Naive thymus-derived CD8-positive, alpha-beta T cell (primary cell): ENCODE results near the gene SMG1. TPM values are rescaled to one million over a fixed set of nuclear protein-coding genes. Genes with fewer than 3 reads are reported as not detected.
"Not testable (repeated sequence)": the region's sequence is repeated elsewhere in the genome, so short reads cannot be mapped to it uniquely, and the experiment has no call there.

Experiments used
- ATAC-seq, 2 donors: fragments of 150-1000 bp; cut with Tn5 transposase in 1 of 2; sonication (Bioruptor Pico), chemical (Tn5 transposase) in 1 of 2; 1 replicate in 1 of 2; 2 replicates in 1 of 2; pipeline ENCODE4 v1.10.0; 2021; ENCODE audit warnings: mild to moderate bottlenecking in 2 of 2, moderate library complexity in 2 of 2
- POLR2A ChIA-PET: fragments of 350-600 bp; sonication (Branson Sonifier 250); formaldehyde crosslinking; loops from one replicate; lab custom pipeline; 2021; ENCODE audit warnings: antibody characterized with exemption; lab: Charles Lee
- DNase-seq, 10 donors: peaks; one replicate each; pipeline versions ENCODE4 v3.0.0 to v3.0.0-alpha.2; 2020 to 2022
- H3K27ac Mint-ChIP-seq, 10 donors: one replicate each; pipeline ENCODE4 v1.8.0; 2020 to 2022; ENCODE audit warnings: mild to moderate bottlenecking in 10 of 10, mixed read lengths in 10 of 10, moderate library complexity in 4 of 10, inconsistent platforms in 1 of 10
- H3K27me3 Mint-ChIP-seq, 5 donors: one replicate each; pipeline ENCODE4 v1.8.0; 2021 to 2022; ENCODE audit warnings: mixed read lengths in 5 of 5
- H3K36me3 Mint-ChIP-seq, 3 donors: one replicate each; pipeline ENCODE4 v1.8.0; 2020 to 2022; ENCODE audit warnings: mixed read lengths in 3 of 3, mild to moderate bottlenecking in 2 of 3, inconsistent platforms in 1 of 3
- H3K4me1 Mint-ChIP-seq, 4 donors: one replicate each; pipeline ENCODE4 v1.8.0; 2021 to 2022; ENCODE audit warnings: mixed read lengths in 4 of 4
- H3K4me3 Mint-ChIP-seq, 10 donors: one replicate each; pipeline ENCODE4 v1.8.0; 2020 to 2022; ENCODE audit warnings: mild to moderate bottlenecking in 10 of 10, mixed read lengths in 10 of 10, moderate library complexity in 6 of 10, inconsistent platforms in 1 of 10
- H3K9me3 Mint-ChIP-seq, 9 donors: one replicate each; pipeline ENCODE4 v1.8.0; 2020 to 2022; ENCODE audit warnings: mixed read lengths in 9 of 9, mild to moderate bottlenecking in 3 of 9, inconsistent platforms in 1 of 9, moderate library complexity in 1 of 9
- polyA plus RNA-seq, 3 donors: library from polyadenylated mRNA; unstranded; fragments of 300-500 nt; fragmentation: Illumina TruSeq; gene quantifications; one replicate each; pipeline ENCODE4 v1.2.3, GENCODE V29; 2021
- total RNA-seq, 8 experiments: library from RNA in 2 of 8; stranded (reverse) in 2 of 8; gene quantifications; one replicate each; pipeline ENCODE4 v1.2.3 and lab custom pipeline; 2021 to 2026

The SMG1 gene
- total and polyA plus RNA-seq, 5 experiments from 2014 or later: 8.4 to 139 (median 16.5) TPM

- DNase-seq, H3K27me3 Mint-ChIP-seq, H3K27ac Mint-ChIP-seq, H3K4me3 Mint-ChIP-seq, POLR2A ChIA-PET, ATAC-seq, H3K9me3 Mint-ChIP-seq, H3K36me3 Mint-ChIP-seq: not testable (repeated sequence)
- peaks cover 3 to 16% (median 11%) of the 10 kb centered on the region in 4 donors for H3K4me1 Mint-ChIP-seq
These were observed 3.9 kb upstream of the SMG1 start for GRCh38 chr16:18930095-18930494.

- Mint-ChIP-seq H3K4me3 (peak overlapping the region in 9 of 10 donors; percentile 36 to 92 (median 47)), H3K27ac (peak overlapping the region in 3 of 10 donors; percentile 9 to 21 (median 19)), H3K4me1 (peaks cover 8 to 31% (median 27%) of the 10 kb centered on the region in 4 donors)
- POLR2A ChIA-PET, DNase-seq, H3K9me3 Mint-ChIP-seq, H3K27me3 Mint-ChIP-seq, ATAC-seq, H3K36me3 Mint-ChIP-seq: not testable (repeated sequence)
These were observed 1.9 kb upstream of the SMG1 start for GRCh38 chr16:18928073-18928472.

- H3K27me3 Mint-ChIP-seq, H3K36me3 Mint-ChIP-seq, H3K9me3 Mint-ChIP-seq: not testable (repeated sequence)
- Mint-ChIP-seq H3K4me1 (peaks cover 11 to 52% (median 44%) of the 10 kb centered on the region in 4 donors), H3K4me3 (peak overlapping the region; percentile 87 to 99 (median 96)), H3K27ac (peak overlapping the region; percentile 63 to 98 (median 94))
- DNase-seq (peak in 9 of 10 donors; percentile 29 to 73 (median 52)), ATAC-seq (peak; percentile 55 to 71)
- POLR2A ChIA-PET: interaction anchor here (0.6 to 2.3 kb wide), 4 partner anchors 21 to 795 kb away, joined by 3 to 10 read pairs (median 4); partner anchors contain the start of genes ARL6IP1 and RPS15A
These were observed 808 bp downstream of the SMG1 start for GRCh38 chr16:18925215-18925985.

GRCh38 chr16:18923935-18924334 is 2.3 kb downstream of the SMG1 start:
- H3K9me3 Mint-ChIP-seq, DNase-seq, POLR2A ChIA-PET, ATAC-seq, H3K27me3 Mint-ChIP-seq: not testable (repeated sequence)
- H3K4me1 Mint-ChIP-seq: peaks cover 12 to 62% (median 55%) of the 10 kb centered on the region in 4 donors
- peak overlapping the region in 8 of 10 donors; percentile 28 to 91 (median 63) for H3K27ac Mint-ChIP-seq
- peak overlapping the region; percentile 50 to 99 (median 93) for H3K4me3 Mint-ChIP-seq
- peaks cover 0 to 16% (median 0%) of the 10 kb centered on the region in 3 donors for H3K36me3 Mint-ChIP-seq

- ATAC-seq, H3K27me3 Mint-ChIP-seq, POLR2A ChIA-PET, H3K9me3 Mint-ChIP-seq: not testable (repeated sequence)
- H3K4me1 Mint-ChIP-seq: peaks cover 16 to 70% (median 63%) of the 10 kb centered on the region in 4 donors
- peak in 1 of 10 donors; percentile 6 for DNase-seq
- H3K36me3 Mint-ChIP-seq: peaks cover 0 to 20% (median 0%) of the 10 kb centered on the region in 3 donors
- H3K4me3 Mint-ChIP-seq: peak overlapping the region; percentile 43 to 99 (median 93)
- H3K27ac Mint-ChIP-seq: peak overlapping the region in 8 of 10 donors; percentile 11 to 77 (median 47)
These were observed 3.1 kb downstream of the SMG1 start for GRCh38 chr16:18923124-18923523.

GRCh38 chr16:18909585-18909984 is 16.6 kb downstream of the SMG1 start:
- Mint-ChIP-seq H3K4me1 (peaks cover 18 to 59% (median 49%) of the 10 kb centered on the region in 4 donors), H3K27ac (peak overlapping the region in 3 of 10 donors; percentile 32 to 62 (median 46)), H3K36me3 (peaks cover 0 to 34% (median 0%) of the 10 kb centered on the region in 3 donors)
- DNase-seq, H3K27me3 Mint-ChIP-seq, H3K4me3 Mint-ChIP-seq, H3K9me3 Mint-ChIP-seq: not testable (repeated sequence)
- peak in 1 of 2 donors; percentile 38 for ATAC-seq
- POLR2A ChIA-PET: interaction anchor here (0.6 kb wide), 1 partner anchor 53 kb away, joined by 3 read pairs; no protein-coding TSS in a partner anchor

GRCh38 chr16:18908716-18909115 is 17.5 kb downstream of the SMG1 start:
- Mint-ChIP-seq H3K27ac (peak overlapping the region in 1 of 10 donors; percentile 20), H3K4me1 (peaks cover 18 to 59% (median 50%) of the 10 kb centered on the region in 4 donors), H3K36me3 (peaks cover 0 to 33% (median 0%) of the 10 kb centered on the region in 3 donors)
- H3K4me3 Mint-ChIP-seq, POLR2A ChIA-PET, H3K27me3 Mint-ChIP-seq, H3K9me3 Mint-ChIP-seq, DNase-seq, ATAC-seq: not testable (repeated sequence)

- POLR2A ChIA-PET, H3K9me3 Mint-ChIP-seq, H3K27me3 Mint-ChIP-seq, ATAC-seq, DNase-seq: not testable (repeated sequence)
- Mint-ChIP-seq H3K27ac (peak overlapping the region in 7 of 10 donors; percentile 40 to 88 (median 59)), H3K4me1 (peaks cover 21 to 70% (median 60%) of the 10 kb centered on the region in 4 donors), H3K36me3 (peaks cover 0 to 25% (median 0%) of the 10 kb centered on the region in 3 donors), H3K4me3 (peak overlapping the region in 3 of 10 donors; percentile 9 to 34 (median 26))
These were observed 23.4 kb downstream of the SMG1 start for GRCh38 chr16:18902778-18903177.

GRCh38 chr16:18902044-18902443 is 24.2 kb downstream of the SMG1 start:
- peak overlapping the region in 5 of 10 donors; percentile 26 to 83 (median 59) for H3K27ac Mint-ChIP-seq
- not testable (repeated sequence) for H3K9me3 Mint-ChIP-seq

GRCh38 chr16:18901194-18901593 is 25.0 kb downstream of the SMG1 start:
- H3K9me3 Mint-ChIP-seq, POLR2A ChIA-PET, ATAC-seq, H3K27me3 Mint-ChIP-seq, H3K4me3 Mint-ChIP-seq, DNase-seq: not testable (repeated sequence)
- Mint-ChIP-seq H3K27ac (peak overlapping the region in 1 of 10 donors; percentile 47), H3K36me3 (peaks cover 0 to 21% (median 0%) of the 10 kb centered on the region in 3 donors), H3K4me1 (peaks cover 16 to 63% (median 48%) of the 10 kb centered on the region in 4 donors)

More at GRCh38 chr16:18902044-18902443, 24.2 kb downstream of the SMG1 start:
- Mint-ChIP-seq H3K4me3 (peak overlapping the region in 1 of 10 donors; percentile 40), H3K4me1 (peaks cover 20 to 68% (median 55%) of the 10 kb centered on the region in 4 donors), H3K36me3 (peaks cover 0 to 21% (median 0%) of the 10 kb centered on the region in 3 donors)
- DNase-seq, ATAC-seq, H3K27me3 Mint-ChIP-seq, POLR2A ChIA-PET: not testable (repeated sequence)

GRCh38 chr16:18884456-18884855 is 41.8 kb downstream of the SMG1 start:
- H3K4me1 Mint-ChIP-seq, DNase-seq, H3K27me3 Mint-ChIP-seq, H3K9me3 Mint-ChIP-seq, ATAC-seq, H3K4me3 Mint-ChIP-seq: not testable (repeated sequence)
- Mint-ChIP-seq H3K36me3 (peaks cover 4 to 74% (median 6%) of the 10 kb centered on the region in 3 donors), H3K27ac (peak overlapping the region in 2 of 10 donors; percentile 29 to 71)
- POLR2A ChIA-PET: interaction anchor here (0.7 kb wide), 1 partner anchor 83 kb away, joined by 3 read pairs; the partner anchor contains the start of gene ARL6IP1

GRCh38 chr16:18877734-18878133 is 48.5 kb downstream of the SMG1 start:
- H3K9me3 Mint-ChIP-seq, POLR2A ChIA-PET, ATAC-seq, H3K27ac Mint-ChIP-seq, DNase-seq, H3K4me3 Mint-ChIP-seq, H3K4me1 Mint-ChIP-seq, H3K27me3 Mint-ChIP-seq: not testable (repeated sequence)
- peaks cover 3 to 82% (median 9%) of the 10 kb centered on the region in 3 donors for H3K36me3 Mint-ChIP-seq
